Osteocyte (in vitro differentiated cells): ENCODE measurements around the gene CHMP2B. TPM values are rescaled to one million over a fixed set of nuclear protein-coding genes. Genes with fewer than 3 reads are reported as not detected.
"Not testable (repeated sequence)": the region's sequence is repeated elsewhere in the genome, so short reads cannot be mapped to it uniquely, and the experiment has no call there.

Experiments
- DNase-seq: peaks from one replicate; pipeline ENCODE4 v3.0.0; 2021; ENCODE audit warnings: mixed read lengths; ENCODE audit not compliant: unreplicated experiment; ENCODE audit errors: extremely low spot score
- H3K27ac Mint-ChIP-seq: one replicate; pipeline ENCODE4 v1.8.0; 2021; ENCODE audit warnings: mild to moderate bottlenecking, mixed read lengths; ENCODE audit not compliant: unreplicated experiment
- H3K27me3 Mint-ChIP-seq: one replicate; pipeline ENCODE4 v1.8.0; 2021; ENCODE audit warnings: mixed read lengths; ENCODE audit not compliant: unreplicated experiment
- H3K36me3 Mint-ChIP-seq: one replicate; pipeline ENCODE4 v1.8.0; 2021; ENCODE audit warnings: mixed read lengths; ENCODE audit not compliant: unreplicated experiment
- H3K4me1 Mint-ChIP-seq: one replicate; pipeline ENCODE4 v1.8.0; 2021; ENCODE audit warnings: mixed read lengths; ENCODE audit not compliant: unreplicated experiment
- H3K4me3 Mint-ChIP-seq: one replicate; pipeline ENCODE4 v1.8.0; 2021; ENCODE audit warnings: mild to moderate bottlenecking, moderate library complexity, mixed read lengths; ENCODE audit not compliant: unreplicated experiment
- H3K9me3 Mint-ChIP-seq: one replicate; pipeline ENCODE4 v1.8.0; 2021; ENCODE audit warnings: mixed read lengths; ENCODE audit not compliant: unreplicated experiment
- total RNA-seq: library from RNA; stranded (reverse); gene quantifications from 2 replicates; pipeline ENCODE4 v1.2.1, GENCODE V29; 2021
- TF ChIP-seq, protein P1 (sequence below): fragments of 200-600 bp; sonication (generic); IDR thresholded peaks from 2 replicates; pipeline ENCODE4 v1.5.0; 2021; ENCODE audit warnings: antibody characterized with exemption, mild to moderate bottlenecking, moderate library complexity

The CHMP2B gene
- total RNA-seq, 1 donor from 2014 or later: 36.9 TPM

- H3K9me3 Mint-ChIP-seq: no peaks in the 10 kb centered on the region
- H3K4me1 Mint-ChIP-seq: peaks cover 23% of the 10 kb centered on the region
- no peak overlapping the region for H3K4me3 Mint-ChIP-seq
- TF ChIP-seq, protein P1, sequence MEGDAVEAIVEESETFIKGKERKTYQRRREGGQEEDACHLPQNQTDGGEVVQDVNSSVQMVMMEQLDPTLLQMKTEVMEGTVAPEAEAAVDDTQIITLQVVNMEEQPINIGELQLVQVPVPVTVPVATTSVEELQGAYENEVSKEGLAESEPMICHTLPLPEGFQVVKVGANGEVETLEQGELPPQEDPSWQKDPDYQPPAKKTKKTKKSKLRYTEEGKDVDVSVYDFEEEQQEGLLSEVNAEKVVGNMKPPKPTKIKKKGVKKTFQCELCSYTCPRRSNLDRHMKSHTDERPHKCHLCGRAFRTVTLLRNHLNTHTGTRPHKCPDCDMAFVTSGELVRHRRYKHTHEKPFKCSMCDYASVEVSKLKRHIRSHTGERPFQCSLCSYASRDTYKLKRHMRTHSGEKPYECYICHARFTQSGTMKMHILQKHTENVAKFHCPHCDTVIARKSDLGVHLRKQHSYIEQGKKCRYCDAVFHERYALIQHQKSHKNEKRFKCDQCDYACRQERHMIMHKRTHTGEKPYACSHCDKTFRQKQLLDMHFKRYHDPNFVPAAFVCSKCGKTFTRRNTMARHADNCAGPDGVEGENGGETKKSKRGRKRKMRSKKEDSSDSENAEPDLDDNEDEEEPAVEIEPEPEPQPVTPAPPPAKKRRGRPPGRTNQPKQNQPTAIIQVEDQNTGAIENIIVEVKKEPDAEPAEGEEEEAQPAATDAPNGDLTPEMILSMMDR: no peak
- no peaks in the 10 kb centered on the region for H3K27me3 Mint-ChIP-seq
- DNase-seq: no peak
- no peak overlapping the region for H3K27ac Mint-ChIP-seq
- peaks cover 10% of the 10 kb centered on the region for H3K36me3 Mint-ChIP-seq
Measured at GRCh38 chr3:87236093-87236492, 9.0 kb downstream of the CHMP2B start.

DNA sequence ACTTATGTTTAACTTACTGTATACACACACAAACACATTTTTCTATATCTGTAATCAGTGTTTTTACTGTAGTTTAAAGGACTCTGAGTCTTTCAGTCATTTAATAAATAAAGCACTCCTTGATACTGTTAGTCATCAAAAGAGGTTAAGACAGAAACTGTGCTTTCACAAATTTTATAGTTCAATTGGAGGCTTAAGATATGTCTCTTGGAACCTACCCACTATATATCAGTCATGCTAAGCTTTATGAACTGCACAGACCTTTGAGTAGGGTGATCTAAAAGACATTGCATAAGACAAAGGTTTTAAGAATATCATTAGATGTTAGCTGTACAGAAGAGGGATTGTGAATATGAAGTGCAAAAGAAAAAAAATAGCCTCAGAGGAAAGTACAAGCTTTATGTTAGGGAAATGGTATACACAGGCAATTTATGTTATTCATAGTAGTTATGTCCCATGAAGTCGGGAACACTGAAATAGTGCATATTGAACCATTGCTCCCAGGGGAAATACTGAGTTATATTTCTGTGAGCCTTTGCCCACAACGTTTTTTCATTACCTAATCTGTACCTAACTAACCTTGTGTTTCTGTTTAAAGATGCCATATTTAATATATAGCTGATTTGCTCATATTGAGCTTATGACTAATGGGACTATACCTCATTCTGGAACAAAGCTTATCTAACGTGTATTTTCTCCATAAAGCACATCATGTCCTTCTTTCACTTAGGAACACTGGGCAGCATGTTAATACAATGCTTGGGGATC lies 19.7 kb downstream of the CHMP2B start:
- Mint-ChIP-seq H3K9me3 (no peaks in the 10 kb centered on the region), H3K36me3 (peaks cover 39% of the 10 kb centered on the region), H3K4me1 (no peaks in the 10 kb centered on the region), H3K27ac (no peak overlapping the region), H3K27me3 (no peaks in the 10 kb centered on the region), H3K4me3 (no peak overlapping the region)
- DNase-seq: no peak
- TF ChIP-seq, protein P1: no peak

DNA sequence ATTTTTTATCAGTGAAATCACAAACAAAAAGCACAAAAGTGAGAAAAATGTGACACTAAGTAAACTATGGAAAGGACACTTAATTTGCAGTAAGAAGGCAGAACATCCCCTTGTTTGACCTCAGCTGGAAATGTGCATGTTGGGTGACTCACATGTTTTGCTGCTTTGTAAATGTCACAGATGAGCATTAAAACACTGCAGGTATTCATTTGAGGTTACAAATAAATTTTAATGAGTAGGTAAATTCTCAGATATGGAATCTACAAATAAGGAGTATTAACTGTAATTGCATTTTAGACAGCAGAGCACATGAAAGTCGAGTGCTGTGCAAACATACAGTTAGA lies 20.3 kb downstream of the CHMP2B start:
- no peak for DNase-seq
- H3K27me3 Mint-ChIP-seq: no peaks in the 10 kb centered on the region
- H3K9me3 Mint-ChIP-seq: no peaks in the 10 kb centered on the region
- H3K4me3 Mint-ChIP-seq: no peak overlapping the region
- H3K36me3 Mint-ChIP-seq: peaks cover 41% of the 10 kb centered on the region
- no peak overlapping the region for H3K27ac Mint-ChIP-seq
- H3K4me1 Mint-ChIP-seq: no peaks in the 10 kb centered on the region
- TF ChIP-seq, protein P1: no peak

GRCh38 chr3:87248231-87248630 lies 21.1 kb downstream of the CHMP2B start:
- DNase-seq, H3K9me3 Mint-ChIP-seq, H3K27ac Mint-ChIP-seq, H3K4me3 Mint-ChIP-seq, H3K4me1 Mint-ChIP-seq, H3K27me3 Mint-ChIP-seq: not testable (repeated sequence)
- H3K36me3 Mint-ChIP-seq: peaks cover 44% of the 10 kb centered on the region

DNA sequence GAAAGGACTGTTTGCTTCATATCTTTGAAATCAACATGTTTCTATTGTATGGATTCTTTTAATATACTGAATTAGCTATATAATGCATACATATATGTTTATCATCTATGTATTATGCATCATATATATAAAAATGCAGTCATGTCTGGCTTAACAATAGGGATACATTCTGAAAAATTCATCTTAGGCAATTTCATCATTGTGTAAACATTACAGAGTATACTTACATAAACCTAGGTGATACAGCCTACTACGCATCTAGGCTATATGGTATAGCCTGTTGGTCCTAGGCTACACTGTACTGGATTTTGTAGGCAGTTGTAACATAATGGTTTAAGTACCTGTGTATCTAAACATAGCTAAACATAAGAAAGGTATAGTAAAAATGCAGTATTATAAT lies 21.7 kb downstream of the CHMP2B start:
- no peak for DNase-seq
- Mint-ChIP-seq H3K36me3 (peaks cover 49% of the 10 kb centered on the region), H3K4me3 (no peak overlapping the region), H3K27me3 (no peaks in the 10 kb centered on the region), H3K4me1 (no peaks in the 10 kb centered on the region), H3K9me3 (no peaks in the 10 kb centered on the region), H3K27ac (no peak overlapping the region)
- TF ChIP-seq, protein P1: no peak
